HK-2 (cell line): ENCODE results near the gene C14orf119.

Experiments
- DNase-seq: peaks from one replicate; pipeline ENCODE4 v3.0.0-alpha.2; 2018; ENCODE audit not compliant: unreplicated experiment

Gene C14orf119

GRCh38 chr14:23149745-23150144, 54.4 kb downstream of the C14orf119 start:
- no peak for DNase-seq
